ENCODE data around the gene CADM2.

Gene CADM2

GRCh38 chr3:85342915-85343314 lies 384.1 kb downstream of the CADM2 start:
- peak; percentile 15 for DNase-seq

- DNase-seq: no peak
Observed at GRCh38 chr3:85355572-85355971, 396.8 kb downstream of the CADM2 start.

GRCh38 chr3:85360742-85361387 lies 402.1 kb downstream of the CADM2 start:
- DNase-seq: no peak

GRCh38 chr3:85364296-85364909 lies 405.6 kb downstream of the CADM2 start:
- no peak for DNase-seq

- no peak for DNase-seq
Observed at GRCh38 chr3:85370341-85370740, 411.6 kb downstream of the CADM2 start.

- no peak for DNase-seq
Observed at GRCh38 chr3:85376131-85376530, 417.3 kb downstream of the CADM2 start.

GRCh38 chr3:85377115-85377514 lies 418.3 kb downstream of the CADM2 start:
- DNase-seq: no peak

GRCh38 chr3:85384372-85384771 lies 425.6 kb downstream of the CADM2 start:
- no peak for DNase-seq

- DNase-seq: no peak
Observed at GRCh38 chr3:85387913-85388505, 429.2 kb downstream of the CADM2 start.

- no peak for DNase-seq
Observed at GRCh38 chr3:85394424-85394823, 435.6 kb downstream of the CADM2 start.

GRCh38 chr3:85397434-85397833 lies 438.6 kb downstream of the CADM2 start:
- no peak for DNase-seq

- no peak for DNase-seq
Observed at GRCh38 chr3:85426121-85426520, 467.3 kb downstream of the CADM2 start.

GRCh38 chr3:85427467-85427866 lies 468.7 kb downstream of the CADM2 start:
- DNase-seq: no peak

- no peak for DNase-seq
Observed at GRCh38 chr3:85432081-85432480, 473.3 kb downstream of the CADM2 start.

- DNase-seq: no peak
Observed at GRCh38 chr3:85433319-85433718, 474.5 kb downstream of the CADM2 start.

- DNase-seq: no peak
Observed at GRCh38 chr3:85455561-85456200, 496.9 kb downstream of the CADM2 start.

- DNase-seq: no peak
Observed at GRCh38 chr3:85474241-85474640, 515.5 kb downstream of the CADM2 start.

GRCh38 chr3:85475346-85475745 lies 516.6 kb downstream of the CADM2 start:
- no peak for DNase-seq

GRCh38 chr3:85476891-85477495 lies 518.2 kb downstream of the CADM2 start:
- DNase-seq: no peak

- no peak for DNase-seq
Observed at GRCh38 chr3:85481411-85482212, 522.8 kb downstream of the CADM2 start.

GRCh38 chr3:85482213-85482490 lies 523.4 kb downstream of the CADM2 start:
- DNase-seq: no peak

- DNase-seq: no peak
Observed at GRCh38 chr3:85483986-85484385, 525.2 kb downstream of the CADM2 start.

GRCh38 chr3:85487375-85487774 lies 528.6 kb downstream of the CADM2 start:
- no peak for DNase-seq
